Endothelial cell of umbilical vein (primary cell): Measurements from ENCODE around the gene ARHGEF37. TPM values are rescaled to one million over a fixed set of nuclear protein-coding genes. Genes with fewer than 3 reads are reported as not detected.

Experiments used
- BruUV-seq: library from RNA; stranded (reverse); fragments of 400-500 nt; replicated peaks from 2 replicates; lab custom pipeline; 2021; lab: Mats Ljungman, UMichigan
- CTCF ChIA-PET: fragments of 300-600, 350-600 bp; sonication (Branson Sonifier 250); formaldehyde crosslinking; loops from one replicate; lab custom pipeline; 2021; ENCODE audit warnings: antibody characterized with exemption, inconsistent platforms; lab: Charles Lee
- POLR2A ChIA-PET: fragments of 300-600, 350-600 bp; sonication (Branson Sonifier 250); formaldehyde crosslinking; loops from one replicate; lab custom pipeline; 2021; ENCODE audit warnings: antibody characterized with exemption, inconsistent platforms; lab: Charles Lee
- DNase-seq: peaks from one replicate; pipeline ENCODE4 v3.0.0-alpha.2; 2011; ENCODE audit warnings: low read depth, low spot score
- FAIRE-seq: peaks from 2 replicates; lab custom pipeline; 2011; peaks lifted over from hg19 to GRCh38; lab: Jason Lieb, UNC
- H2AFZ ChIP-seq: 2 replicates; pipeline ENCODE4 v1.6.0; 2012; ENCODE audit warnings: low read depth, low read length, control low read depth, inconsistent platforms
- H3K27ac ChIP-seq: 2 replicates; pipeline ENCODE4 v1.5.1; 2011; ENCODE audit warnings: low read depth, mild to moderate bottlenecking, control low read depth, low read length, moderate library complexity; ENCODE audit not compliant: insufficient read depth
- H3K27me3 ChIP-seq, 2 experiments: 2 replicates each; pipeline versions ENCODE4 v1.6.0 to v1.6.1; 2011; ENCODE audit warnings: low read length in 2 of 2, mixed read lengths in 1 of 2; ENCODE audit not compliant: control insufficient read depth in 2 of 2, insufficient read depth in 2 of 2
- H3K36me3 ChIP-seq, 2 experiments: 2 replicates in 1 of 2; 3 replicates in 1 of 2; pipeline ENCODE4 v1.5.1; 2011; ENCODE audit warnings: low read length in 2 of 2, mild to moderate bottlenecking in 1 of 2, moderate library complexity in 1 of 2; ENCODE audit not compliant: control insufficient read depth in 2 of 2, insufficient read depth in 2 of 2; ENCODE audit errors: extremely low read depth in 1 of 2
- H3K4me1 ChIP-seq: 3 replicates; pipeline ENCODE4 v1.5.1; 2011; ENCODE audit warnings: mild to moderate bottlenecking, low read length; ENCODE audit not compliant: control insufficient read depth, insufficient read depth; ENCODE audit errors: extremely low read depth
- H3K4me2 ChIP-seq: 2 replicates; pipeline ENCODE4 v1.6.1; 2011; ENCODE audit warnings: low read length, control low read depth, mixed read lengths; ENCODE audit not compliant: insufficient read depth
- H3K4me3 ChIP-seq, 3 experiments: fragments of 200-600 bp in 1 of 3; sonication (generic), shearing (Covaris generic) in 1 of 3; replicated peaks in 1 of 3; 2 replicates each; pipeline ENCODE4 v1.5.1; 2011 to 2016; ENCODE audit warnings: control low read depth in 3 of 3, low read length in 3 of 3, mild to moderate bottlenecking in 2 of 3, inconsistent platforms in 1 of 3, low read depth in 1 of 3, moderate library complexity in 1 of 3; ENCODE audit not compliant: insufficient read depth in 1 of 3
- H3K79me2 ChIP-seq: 2 replicates; pipeline ENCODE4 v1.6.0; 2012; ENCODE audit warnings: low read length, inconsistent platforms; ENCODE audit not compliant: control insufficient read depth, insufficient read depth
- H3K9ac ChIP-seq: replicated peaks from 2 replicates; pipeline ENCODE3; 2011; ENCODE audit warnings: low read length, control low read depth; ENCODE audit not compliant: insufficient read depth; ENCODE audit errors: extremely low read depth
- H3K9me1 ChIP-seq: replicated peaks from 3 replicates; pipeline ENCODE4 v1.6.0; 2011; ENCODE audit warnings: mild to moderate bottlenecking, low read length; ENCODE audit not compliant: control insufficient read depth, insufficient read depth; ENCODE audit errors: extremely low read depth
- H3K9me3 ChIP-seq: replicated peaks from 2 replicates; pipeline ENCODE4 v1.5.1; 2012; ENCODE audit warnings: low read length, inconsistent platforms; ENCODE audit not compliant: control insufficient read depth, insufficient read depth
- H4K20me1 ChIP-seq: replicated peaks from 2 replicates; pipeline ENCODE3; 2011; ENCODE audit warnings: mild to moderate bottlenecking, low read length; ENCODE audit not compliant: control insufficient read depth, insufficient read depth; ENCODE audit errors: extremely low read depth
- CTCF ChIP-seq, 2 donors: IDR thresholded peaks; 1 replicate in 1 of 2; 2 replicates in 1 of 2; pipeline ENCODE4 v1.5.1; 2011; ENCODE audit warnings: low read length in 2 of 2, mild to moderate bottlenecking in 2 of 2, moderate library complexity in 2 of 2, control low read depth in 1 of 2, inconsistent platforms in 1 of 2, low read depth in 1 of 2; ENCODE audit not compliant: insufficient read depth in 1 of 2; ENCODE audit errors: extremely low read depth in 1 of 2
- EZH2 ChIP-seq: IDR thresholded peaks from 2 replicates; pipeline ENCODE4 v1.6.1; 2012; ENCODE audit warnings: borderline replicate concordance, low read depth, mild to moderate bottlenecking, moderate library complexity, low read length, inconsistent platforms; ENCODE audit not compliant: severe bottlenecking
- FOS ChIP-seq: IDR thresholded peaks from 2 replicates; pipeline ENCODE4 v1.6.1; 2011; ENCODE audit warnings: mild to moderate bottlenecking, low read length, moderate library complexity, borderline replicate concordance; ENCODE audit not compliant: insufficient read depth
- GATA2 ChIP-seq: IDR thresholded peaks from 2 replicates; pipeline ENCODE4 v1.7.0; 2011; ENCODE audit warnings: low read depth, mild to moderate bottlenecking, moderate library complexity, mixed read lengths, low read length; ENCODE audit not compliant: insufficient read length, insufficient read depth
- JUN ChIP-seq: IDR thresholded peaks from 2 replicates; pipeline ENCODE4 v1.6.1; 2011; ENCODE audit warnings: borderline replicate concordance, low read depth; ENCODE audit not compliant: insufficient read length, insufficient read depth
- MYC ChIP-seq: IDR thresholded peaks from one replicate; pipeline ENCODE4 v1.6.1; 2011; ENCODE audit warnings: mild to moderate bottlenecking, low read depth, low read length
- POLR2A ChIP-seq: IDR thresholded peaks from 2 replicates; pipeline ENCODE4 v1.6.1; 2012; ENCODE audit warnings: low read depth, mild to moderate bottlenecking, control low read depth, low read length
- POLR2AphosphoS5 ChIP-seq: IDR thresholded peaks from 2 replicates; pipeline ENCODE4 v1.6.1; 2012; ENCODE audit warnings: low read depth, mild to moderate bottlenecking, control low read depth, low read length, moderate library complexity; ENCODE audit not compliant: insufficient read depth
- dilution Hi-C: fragments of 300-500 bp; cut with MboI; formaldehyde crosslinking; loops from one replicate; pipeline ENCODE4 v1.15.0; 2019; ENCODE audit warnings: low sequenced_read_pairs; ENCODE audit not compliant: extremely low pct_ligation_motif_present
- intact Hi-C: fragments of 100-400 bp; cut with micrococcal nuclease; formaldehyde crosslinking; loops from one replicate; pipeline ENCODE4 v1.10.0; 2022
- polyA plus RNA-seq, 4 experiments: library from polyadenylated mRNA; depleted of rRNA in 3 of 4; stranded (reverse) in 3 of 4; unstranded in 1 of 4; fragments of >200 nt; gene quantifications; 2 replicates each; pipeline versions ENCODE4 v1.2.1 to v1.2.3, GENCODE V29; 2011 to 2012; ENCODE audit warnings: missing spikeins in 1 of 4
- total RNA-seq: library from RNA; stranded (reverse); gene quantifications from 2 replicates; pipeline ENCODE4 v1.2.3, GENCODE V29; 2021
- TF ChIP-seq, protein P1 (sequence below): IDR thresholded peaks from 2 replicates; pipeline ENCODE4 v1.6.1; 2011; ENCODE audit not compliant: insufficient read depth, insufficient read length

The ARHGEF37 gene
- total and polyA plus RNA-seq, 2 donors (not counting 3 experiments of a cell fraction or from before 2014, with no cell fraction given): 4.9 to 7.0 TPM

DNA sequence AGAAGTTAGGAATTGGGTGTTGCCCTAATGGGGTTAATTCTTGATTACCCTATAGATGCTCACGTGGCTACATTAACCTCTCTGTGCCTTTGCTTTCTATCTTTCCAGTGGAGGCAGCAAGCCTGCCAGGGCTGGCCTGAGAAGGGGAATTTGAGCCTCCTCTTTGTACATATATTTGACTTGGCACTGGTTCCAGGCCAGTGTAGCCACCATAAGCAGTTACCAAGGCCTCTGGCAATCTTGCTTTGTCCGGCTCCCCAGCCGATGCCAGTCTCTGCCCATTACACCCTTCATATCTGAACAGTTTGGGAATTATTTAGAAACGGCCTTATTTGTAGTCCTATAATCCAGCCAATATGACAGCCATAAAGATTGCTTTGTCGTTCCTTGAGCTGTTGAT, 90.2 kb downstream of the ARHGEF37 start:
- intact Hi-C loops: no loop called here

More for the DNA sequence above, 90.2 kb downstream of the ARHGEF37 start:
- Histone ChIP-seq H3K27ac (no peak overlapping the region), H3K9me3 (no peaks in the 10 kb centered on the region), H3K4me1 (no peaks in the 10 kb centered on the region), H3K9me1 (no peaks in the 10 kb centered on the region), H3K9ac (no peak overlapping the region), H3K4me3 (no peak overlapping the region), H3K36me3 (no peaks in the 10 kb centered on the region), H3K4me2 (no peak overlapping the region), H3K79me2 (no peaks in the 10 kb centered on the region), H3K27me3 (peaks cover 8% of the 10 kb centered on the region in 2 experiments), H2AFZ (no peak overlapping the region), H4K20me1 (no peaks in the 10 kb centered on the region)
- ChIA-PET CTCF (no interaction called here), POLR2A (no interaction called here)
- DNase-seq (no peak), FAIRE-seq (no peak)
- no TSS peak for BruUV-seq
- TF ChIP-seq GATA2 (no peak), POLR2AphosphoS5 (no peak), POLR2A (no peak), CTCF (IDR thresholded peaks at IDR 0.05; ENCODE audit: extremely low read depth in 1 of 2, insufficient read depth in 1 of 2, low read depth in 1 of 2, low read length in 2 of 2) (no peak), EZH2 (no peak), FOS (no peak), MYC (no peak), JUN (no peak)
- TF ChIP-seq, protein P1, sequence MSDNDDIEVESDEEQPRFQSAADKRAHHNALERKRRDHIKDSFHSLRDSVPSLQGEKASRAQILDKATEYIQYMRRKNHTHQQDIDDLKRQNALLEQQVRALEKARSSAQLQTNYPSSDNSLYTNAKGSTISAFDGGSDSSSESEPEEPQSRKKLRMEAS: no peak
- dilution Hi-C loops: no loop called here
